ENCODE results near the gene CEP57L1. TPM values are rescaled to one million over a fixed set of nuclear protein-coding genes. Genes with fewer than 3 reads are reported as not detected.

CEP57L1 gene
- total RNA-seq, 4 donors from 2014 or later = 5.6 to 52.7 (median 17.5) TPM

- Histone ChIP-seq H3K9me3 (no peaks in the 10 kb centered on the region), H3K4me1 (no peaks in the 10 kb centered on the region), H3K4me3 (no peak overlapping the region), H3K36me3 (no peaks in the 10 kb centered on the region), H3K27me3 (no peaks in the 10 kb centered on the region), H3K27ac (peak overlapping the region in 1 of 2 donors; percentile 8)
- DNase-seq = no peak
- intact Hi-C loops (cut with DNase I; ENCODE audit: low total_unique reads) = no loop called here
- TF ChIP-seq POLR2A (IDR thresholded peaks at IDR 0.05) = no peak
- no peak for TF ChIP-seq CTCF (IDR thresholded peaks at IDR 0.05)
Observed at GRCh38 chr6:109055771-109056235, 39.5 kb upstream of the CEP57L1 start.

- Histone ChIP-seq H3K4me1 (no peaks in the 10 kb centered on the region), H3K27ac (peak overlapping the region in 1 of 2 donors; percentile 8), H3K9me3 (no peaks in the 10 kb centered on the region), H3K4me3 (no peak overlapping the region), H3K27me3 (no peaks in the 10 kb centered on the region), H3K36me3 (no peaks in the 10 kb centered on the region)
- intact Hi-C loops (cut with DNase I; ENCODE audit: low total_unique reads) = no loop called here
- no peak for DNase-seq
- TF ChIP-seq CTCF (IDR thresholded peaks at IDR 0.05) (no peak), POLR2A (IDR thresholded peaks at IDR 0.05) (no peak)
Observed at GRCh38 chr6:109056661-109057060, 38.6 kb upstream of the CEP57L1 start.

GRCh38 chr6:109058620-109059019 is 36.7 kb upstream of the CEP57L1 start:
- no peak overlapping the region for H3K27ac ChIP-seq
- no peaks in the 10 kb centered on the region for H3K9me3 ChIP-seq
- TF ChIP-seq POLR2A (IDR thresholded peaks at IDR 0.05) (no peak), CTCF (IDR thresholded peaks at IDR 0.05) (no peak)
- H3K27me3 ChIP-seq = no peaks in the 10 kb centered on the region
- no peak overlapping the region for H3K4me3 ChIP-seq
- no peaks in the 10 kb centered on the region for H3K4me1 ChIP-seq
- H3K36me3 ChIP-seq = no peaks in the 10 kb centered on the region
- intact Hi-C loops (cut with DNase I; ENCODE audit: low total_unique reads) = no loop called here
- DNase-seq = no peak

- TF ChIP-seq POLR2A (IDR thresholded peaks at IDR 0.05) = no peak
- TF ChIP-seq CTCF (IDR thresholded peaks at IDR 0.05) = no peak
- DNase-seq = no peak
- Histone ChIP-seq H3K27ac (peak overlapping the region; percentile 12 to 50), H3K36me3 (no peaks in the 10 kb centered on the region), H3K27me3 (no peaks in the 10 kb centered on the region), H3K4me1 (no peaks in the 10 kb centered on the region), H3K9me3 (no peaks in the 10 kb centered on the region), H3K4me3 (no peak overlapping the region)
- intact Hi-C loops (cut with DNase I; ENCODE audit: low total_unique reads) = no loop called here
Observed at GRCh38 chr6:109059153-109059552, 36.2 kb upstream of the CEP57L1 start.

GRCh38 chr6:109059571-109060021 is 35.7 kb upstream of the CEP57L1 start:
- Histone ChIP-seq H3K9me3 (no peaks in the 10 kb centered on the region), H3K4me3 (no peak overlapping the region), H3K36me3 (no peaks in the 10 kb centered on the region), H3K27me3 (no peaks in the 10 kb centered on the region), H3K27ac (peak overlapping the region; percentile 12 to 50), H3K4me1 (no peaks in the 10 kb centered on the region)
- intact Hi-C loops (cut with DNase I; ENCODE audit: low total_unique reads) = no loop called here
- no peak for DNase-seq
- TF ChIP-seq CTCF (IDR thresholded peaks at IDR 0.05) (peak in 1 of 4 experiments; percentile 8), POLR2A (IDR thresholded peaks at IDR 0.05) (no peak)

All from uterus (tissue), 4 donors.